GM19035 (cell line): ENCODE measurements around the gene MACROD2.
A peak's percentile ranks its signal among the peaks of the same experiment; 100 is the strongest.
"Not testable (repeated sequence)": the region's sequence is repeated elsewhere in the genome, so short reads cannot be mapped to it uniquely, and the experiment has no call there.

Source experiments
- ATAC-seq: cut with Tn5 transposase; IDR thresholded peaks from one replicate; pipeline ENCODE4 v1.9.1; 2021; ENCODE audit not compliant: unreplicated experiment

The MACROD2 gene

DNA sequence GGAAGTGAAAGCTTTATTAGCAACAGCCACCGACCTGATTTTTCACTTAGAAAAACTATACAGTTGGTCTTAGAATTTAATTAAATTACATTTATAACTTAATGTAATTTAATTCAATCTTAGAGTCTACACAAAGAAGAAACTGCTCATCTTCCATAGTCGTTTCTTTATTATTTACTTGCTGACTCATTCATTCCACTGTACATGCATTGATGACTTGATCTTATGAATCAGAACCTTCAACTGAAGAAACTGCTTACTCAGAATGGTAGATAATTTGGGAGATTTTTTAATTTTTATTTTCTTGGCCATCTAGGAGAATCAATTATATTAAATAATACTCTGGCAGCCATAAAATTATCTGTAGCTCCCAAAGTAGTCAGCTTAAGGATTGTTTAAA, 1363.7 kb downstream of the MACROD2 start:
- no peak for ATAC-seq

DNA sequence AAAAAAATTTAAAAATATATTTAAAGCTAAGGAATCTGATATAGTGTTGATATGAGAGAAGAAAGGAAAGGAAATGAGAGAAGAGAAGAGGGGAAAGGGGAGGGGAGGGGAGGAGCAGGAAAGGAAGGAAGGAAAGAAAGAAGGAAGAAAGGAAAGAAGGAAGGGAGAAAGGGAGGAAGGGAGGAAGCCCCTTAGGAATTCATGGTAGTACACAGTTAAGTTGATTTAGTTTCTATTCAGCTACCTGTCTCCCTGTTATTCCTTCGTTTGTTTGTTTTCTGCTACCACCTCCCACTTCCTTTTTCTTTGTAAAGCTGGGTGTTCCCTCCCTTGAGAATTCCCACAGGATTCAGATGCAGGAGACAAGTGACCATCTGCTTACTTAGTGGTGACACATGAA, 1367.5 kb downstream of the MACROD2 start:
- no peak for ATAC-seq

DNA sequence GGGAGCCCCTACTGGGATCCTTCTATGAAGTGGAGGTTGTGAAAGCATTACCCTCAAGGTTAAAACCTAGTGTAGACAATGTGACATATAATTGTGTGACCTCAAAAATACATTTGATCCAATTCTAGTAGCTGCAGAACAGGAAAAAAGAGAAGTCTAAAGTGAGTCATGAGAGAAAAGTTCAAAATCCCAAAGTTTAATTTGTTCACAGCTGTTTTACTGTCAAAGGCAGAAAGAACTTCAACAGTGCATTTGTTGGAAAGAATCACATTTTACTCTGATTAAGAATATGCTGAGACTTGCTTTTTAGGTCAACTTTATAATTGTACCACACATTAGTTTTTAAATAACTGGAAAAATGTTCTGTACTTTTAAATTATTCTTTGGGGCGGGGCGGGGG, 1369.5 kb downstream of the MACROD2 start:
- ATAC-seq: no peak

GRCh38 chr20:15370370-15370769, 1375.1 kb downstream of the MACROD2 start:
- no peak for ATAC-seq

DNA sequence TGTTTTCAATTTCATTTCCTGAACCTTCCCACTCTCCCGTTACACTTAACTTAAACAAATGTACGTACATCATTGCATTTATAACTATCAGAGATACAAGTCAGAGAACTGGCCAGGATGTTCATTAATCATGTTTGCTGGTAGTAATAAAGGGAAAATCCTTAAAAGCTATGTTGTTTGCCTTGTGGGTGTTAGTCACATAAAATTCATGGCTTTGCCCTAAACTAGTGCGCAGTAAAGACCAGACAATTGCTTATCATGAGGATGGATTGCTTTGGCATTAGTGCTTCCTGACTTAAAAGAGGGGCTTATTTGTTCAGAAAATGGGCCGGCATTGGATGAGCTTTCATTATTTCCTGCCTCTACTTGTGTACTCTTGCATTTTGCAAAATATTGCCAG, 1379.4 kb downstream of the MACROD2 start:
- ATAC-seq: no peak

DNA sequence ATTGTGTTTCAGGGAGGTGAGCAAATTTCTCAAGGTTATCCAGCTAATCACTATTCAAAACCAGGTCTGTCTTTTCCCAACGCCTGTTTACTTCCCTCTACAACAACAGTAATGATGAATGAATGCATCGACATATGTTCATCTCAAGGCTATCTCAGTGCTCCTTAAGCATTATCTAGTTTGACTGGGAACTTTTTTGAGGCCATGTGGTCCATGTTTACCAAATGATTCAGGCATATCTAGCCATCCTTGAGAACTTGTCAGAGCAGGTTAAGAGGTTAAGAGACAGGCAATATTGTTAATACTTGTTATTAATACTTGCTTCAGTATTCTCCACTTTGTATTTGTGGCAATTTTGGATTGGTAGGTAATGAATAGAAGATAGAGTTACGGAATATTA, 1380.5 kb downstream of the MACROD2 start:
- no peak for ATAC-seq

GRCh38 chr20:15377603-15378002, 1382.3 kb downstream of the MACROD2 start:
- not testable (repeated sequence) for ATAC-seq

DNA sequence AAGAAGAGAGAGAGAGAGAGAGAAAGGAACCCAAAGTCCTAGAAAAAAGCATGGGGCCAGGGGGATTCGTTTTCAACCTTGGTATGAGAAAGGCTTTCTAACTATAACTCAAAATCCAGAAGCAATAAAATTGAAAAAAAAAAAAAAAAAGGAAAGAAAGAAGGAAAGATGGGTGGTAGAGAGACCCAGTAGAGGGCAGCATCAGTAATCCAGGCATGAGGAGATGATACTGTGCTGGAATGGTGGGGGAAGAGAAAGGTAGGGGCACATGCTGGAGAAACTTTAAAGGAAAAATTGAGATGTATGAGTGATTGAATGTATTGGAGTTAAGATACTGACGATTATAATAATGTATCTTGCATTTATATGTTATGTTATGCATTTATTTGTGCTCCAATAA, 1382.8 kb downstream of the MACROD2 start:
- ATAC-seq: no peak

DNA sequence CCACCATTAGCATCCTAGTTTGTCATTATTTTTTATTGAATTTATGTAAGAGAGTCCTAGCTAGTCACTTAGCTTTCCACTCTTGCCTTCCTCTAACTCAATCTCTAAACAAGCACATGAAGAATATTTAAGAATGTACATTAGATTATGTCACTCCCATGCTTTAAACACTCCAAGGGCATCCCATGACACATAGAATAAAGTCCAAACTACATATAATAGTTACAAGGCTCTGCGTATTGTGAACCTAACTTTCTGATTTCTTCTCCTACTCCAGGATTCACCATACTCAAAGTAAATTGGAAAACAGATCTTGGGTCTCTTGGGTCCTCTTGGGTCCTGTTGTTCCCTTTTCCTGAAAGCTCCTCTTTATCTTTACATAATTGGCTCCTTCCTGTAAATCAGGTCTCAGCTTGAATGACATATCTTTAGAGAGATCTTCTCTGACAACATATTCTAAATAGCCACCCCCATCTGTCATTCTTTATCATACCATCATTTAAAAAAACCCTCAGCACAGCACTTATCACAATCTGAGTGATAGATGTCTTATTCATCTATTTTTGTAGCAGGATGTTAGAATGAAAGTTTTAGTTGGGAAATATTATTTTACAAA, 1384.5 kb downstream of the MACROD2 start:
- no peak for ATAC-seq

- no peak for ATAC-seq
These were observed 1385.5 kb downstream of the MACROD2 start for GRCh38 chr20:15380770-15381169.

- no peak for ATAC-seq
These were observed 1391.9 kb downstream of the MACROD2 start for GRCh38 chr20:15387228-15387627.

DNA sequence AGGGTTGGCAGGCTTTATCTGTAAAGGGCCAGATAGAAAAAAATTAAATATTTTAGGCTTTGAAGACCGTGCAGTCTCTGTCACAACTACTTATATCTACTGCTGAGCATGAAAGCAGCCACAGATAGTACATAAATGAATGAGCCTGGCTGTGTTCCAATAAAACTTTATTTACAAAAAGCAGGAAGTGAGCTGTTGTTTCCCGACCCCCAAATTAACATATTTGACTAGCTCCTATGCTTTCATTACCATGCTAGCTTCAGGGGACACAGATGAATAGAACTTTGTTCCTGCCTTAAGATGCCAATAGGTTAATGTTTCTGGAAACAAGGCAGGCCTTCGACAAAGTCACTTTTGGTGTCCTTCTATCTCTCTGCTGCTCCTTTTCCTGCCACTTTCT, 1400.1 kb downstream of the MACROD2 start:
- no peak for ATAC-seq

DNA sequence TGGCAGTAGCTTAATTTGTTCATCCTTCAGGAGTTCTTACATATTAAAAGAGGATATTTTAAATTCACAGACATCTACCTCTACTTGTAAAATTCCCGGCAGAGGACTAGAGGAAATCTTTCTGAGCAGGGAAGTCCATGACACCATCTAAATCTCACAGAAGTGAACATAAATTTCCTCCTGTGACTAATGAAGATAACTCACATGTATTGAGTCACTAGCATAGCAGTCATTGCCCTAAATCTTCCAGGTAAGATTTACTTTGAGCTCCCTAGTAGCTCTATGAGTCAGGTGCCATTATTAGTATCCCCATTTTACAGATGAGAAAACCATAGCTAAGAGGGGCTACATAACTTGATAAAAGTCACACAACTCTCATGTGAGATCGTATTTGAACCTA, 1400.7 kb downstream of the MACROD2 start:
- no peak for ATAC-seq

DNA sequence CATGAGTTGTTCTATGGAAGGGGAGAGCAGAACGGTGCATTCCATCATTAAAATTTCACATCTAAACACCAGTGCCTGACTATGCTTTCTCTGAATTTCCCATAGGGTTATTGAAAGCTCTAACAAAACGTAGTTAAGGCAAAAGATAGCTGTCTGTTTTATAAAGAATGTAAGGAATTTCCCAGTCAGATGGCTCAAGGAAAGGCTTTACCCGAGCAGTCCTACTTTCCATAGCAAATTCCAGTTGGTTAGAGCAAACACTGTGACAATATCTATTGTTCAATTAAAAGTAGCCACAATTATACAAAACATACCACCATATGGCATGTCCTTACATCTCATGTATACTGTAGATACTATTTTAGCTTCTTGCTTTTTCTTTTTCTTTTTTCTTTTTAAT, 1401.6 kb downstream of the MACROD2 start:
- ATAC-seq: no peak

GRCh38 chr20:15399781-15400180, 1404.5 kb downstream of the MACROD2 start:
- ATAC-seq: no peak

- ATAC-seq: no peak
These were observed 1410.8 kb downstream of the MACROD2 start for GRCh38 chr20:15406072-15406471.

DNA sequence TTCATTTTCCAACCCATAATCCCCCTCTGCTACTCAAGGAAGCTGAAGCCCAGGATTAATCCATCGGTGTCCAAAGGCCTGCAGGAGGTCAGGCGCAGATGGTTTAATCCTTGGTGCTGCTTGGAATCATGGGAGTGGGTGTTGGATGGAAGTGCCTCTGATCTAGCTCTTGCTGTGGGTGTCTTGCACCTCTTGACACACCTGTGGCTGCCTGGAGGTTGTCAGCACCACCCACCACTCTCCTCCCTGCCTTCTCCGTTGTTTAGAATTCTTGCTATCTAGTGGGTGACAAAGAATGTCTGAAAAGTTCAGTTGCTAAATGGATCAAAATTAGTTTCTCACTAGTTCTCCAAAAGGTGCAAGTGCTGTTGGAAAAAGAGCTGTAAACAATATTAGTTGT, 1416.5 kb downstream of the MACROD2 start:
- no peak for ATAC-seq

- no peak for ATAC-seq
These were observed 1420.6 kb downstream of the MACROD2 start for GRCh38 chr20:15415908-15416307.

DNA sequence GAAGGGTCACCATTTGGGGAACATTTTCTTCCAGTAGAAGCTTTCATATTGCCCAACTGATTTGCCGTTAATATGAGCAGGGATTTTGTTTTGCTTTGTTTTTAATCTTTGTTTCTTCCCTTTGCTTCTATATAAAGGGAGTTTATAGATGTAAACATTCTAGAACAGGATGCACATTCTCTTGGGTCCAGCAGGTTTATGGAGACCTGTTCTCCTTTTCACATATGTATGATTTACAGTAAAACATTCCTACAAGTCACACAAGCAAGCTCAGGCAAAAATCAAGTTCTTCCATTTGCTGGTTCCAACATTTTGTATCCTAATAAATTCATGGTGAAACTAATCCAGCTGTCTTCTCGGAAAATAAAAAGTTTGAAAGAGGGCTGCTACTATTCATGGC, 1424.5 kb downstream of the MACROD2 start:
- no peak for ATAC-seq

DNA sequence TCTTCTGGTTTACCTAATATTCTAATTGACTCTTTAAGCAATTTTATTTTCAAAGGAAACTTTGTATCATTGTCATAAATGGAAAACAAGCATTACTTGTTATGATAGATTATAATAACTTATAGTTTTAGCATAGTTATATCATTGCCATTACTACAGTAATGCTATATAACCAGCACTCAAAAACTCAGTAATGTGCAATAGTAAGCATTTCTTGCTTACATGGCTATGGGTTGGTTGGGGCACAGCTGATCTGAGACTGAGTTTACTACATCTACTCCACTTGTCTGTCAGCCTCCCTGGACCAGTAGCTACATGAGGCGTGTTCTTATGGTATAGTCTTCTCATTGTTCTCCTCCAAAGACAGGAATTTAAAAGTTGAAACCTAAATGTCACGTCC, 1427.7 kb downstream of the MACROD2 start:
- no peak for ATAC-seq

DNA sequence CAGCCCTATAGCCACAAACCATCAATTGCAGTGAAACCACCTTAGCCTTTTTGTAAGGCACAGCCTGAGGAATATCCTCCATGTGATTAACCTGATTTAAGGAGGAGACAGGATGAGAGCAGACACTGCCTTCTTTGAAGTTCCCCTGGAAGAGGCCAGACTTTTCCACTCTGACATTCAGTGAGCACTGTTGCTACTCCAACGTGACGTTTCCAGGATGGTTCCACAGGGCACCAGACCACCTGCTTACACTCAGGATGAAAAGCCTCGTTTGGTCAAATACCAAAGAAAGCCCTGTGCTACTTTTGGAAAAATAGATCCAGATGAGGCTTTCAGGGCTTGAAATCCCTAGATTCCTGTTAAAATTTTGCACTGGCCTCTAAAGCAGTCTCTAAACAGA, 1444.2 kb downstream of the MACROD2 start:
- ATAC-seq: no peak

DNA sequence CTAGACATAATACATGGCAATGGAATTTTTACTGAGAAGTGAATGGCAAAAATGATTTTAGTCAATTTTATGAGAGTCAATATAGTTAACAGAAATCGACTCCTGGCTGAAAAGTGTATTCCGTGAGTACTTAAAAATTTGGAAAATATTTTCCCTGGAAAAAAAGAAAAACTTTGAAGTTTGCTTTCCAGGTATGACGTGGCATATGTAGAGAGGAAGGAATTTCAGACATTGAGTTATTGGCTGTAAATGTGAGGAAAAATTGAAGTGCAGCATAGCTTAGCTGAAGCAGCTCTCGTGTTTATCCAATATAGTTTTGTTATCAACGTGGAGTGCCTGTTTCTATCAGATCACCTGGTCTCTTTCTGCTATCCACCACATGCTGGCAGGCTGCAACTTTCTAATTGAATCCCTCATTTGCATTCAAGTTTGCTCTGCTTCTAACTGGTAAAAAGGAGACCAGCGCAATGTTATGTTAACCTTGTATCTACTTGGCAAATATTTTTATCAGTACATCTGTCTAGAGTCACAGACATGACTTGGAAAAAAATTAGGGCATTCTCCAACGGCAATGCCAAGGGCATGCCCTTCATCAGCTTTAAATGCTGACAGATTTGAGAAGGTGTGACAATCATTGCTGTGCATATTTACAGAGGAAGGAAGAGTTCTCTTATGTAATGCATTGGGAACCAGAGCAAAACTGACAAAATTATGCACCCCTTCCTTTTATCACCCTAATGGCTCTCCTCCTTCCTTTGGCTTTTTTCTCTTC, 1444.9 kb downstream of the MACROD2 start:
- peak; percentile 59 for ATAC-seq
